Measurements from ENCODE around the gene MYEF2. TPM values are rescaled to one million over a fixed set of nuclear protein-coding genes. Genes with fewer than 3 reads are reported as not detected.

Gene MYEF2
- total RNA-seq, 1 donor from 2014 or later = 23.1 TPM

DNA sequence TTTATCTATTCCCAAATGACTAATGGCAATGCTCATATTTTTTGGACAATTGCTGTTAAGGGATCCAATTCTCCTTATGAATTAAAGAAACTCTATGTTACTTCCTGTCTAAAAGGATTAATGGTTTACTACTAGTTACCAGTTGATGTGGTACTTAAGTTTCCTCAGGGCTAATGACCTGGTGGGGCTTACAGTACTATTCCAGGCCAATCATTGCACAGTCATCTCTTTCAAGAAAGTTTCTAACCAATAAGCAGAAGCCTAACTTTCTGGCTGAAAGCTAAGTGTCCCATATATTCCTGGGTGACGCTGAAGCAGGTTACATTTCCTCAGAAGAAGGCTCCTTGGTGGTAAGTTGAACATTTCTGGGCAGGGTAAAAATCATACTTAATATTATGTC, 27.9 kb upstream of the MYEF2 start, which contains the start of gene SLC12A1:
Gene SLC12A1 (plus strand): TSS at position 322 of the 400 bp plus-strand sequence. CDS start 1,418 bp downstream, outside the sequence.
- no peak for ATAC-seq (ENCODE audit: low read depth)
- no peak within 1 kb of the TSS for H3K4me3 Mint-ChIP-seq
- ChIA-PET CTCF (no interaction called here), POLR2A (no interaction called here)
- no peaks in the 10 kb centered on the region for H3K36me3 Mint-ChIP-seq (ENCODE audit: low read depth)
- peaks cover 17% of the 10 kb centered on the region for H3K27me3 Mint-ChIP-seq
- DNase-seq = no peak
- intact Hi-C loops (cut with micrococcal nuclease) = no loop called here
- no peaks in the 10 kb centered on the region for H3K4me1 Mint-ChIP-seq
- H3K27ac Mint-ChIP-seq = no peak within 1 kb of the TSS
- H3K9me3 Mint-ChIP-seq = no peaks in the 10 kb centered on the region
- TF ChIP-seq, protein P1, sequence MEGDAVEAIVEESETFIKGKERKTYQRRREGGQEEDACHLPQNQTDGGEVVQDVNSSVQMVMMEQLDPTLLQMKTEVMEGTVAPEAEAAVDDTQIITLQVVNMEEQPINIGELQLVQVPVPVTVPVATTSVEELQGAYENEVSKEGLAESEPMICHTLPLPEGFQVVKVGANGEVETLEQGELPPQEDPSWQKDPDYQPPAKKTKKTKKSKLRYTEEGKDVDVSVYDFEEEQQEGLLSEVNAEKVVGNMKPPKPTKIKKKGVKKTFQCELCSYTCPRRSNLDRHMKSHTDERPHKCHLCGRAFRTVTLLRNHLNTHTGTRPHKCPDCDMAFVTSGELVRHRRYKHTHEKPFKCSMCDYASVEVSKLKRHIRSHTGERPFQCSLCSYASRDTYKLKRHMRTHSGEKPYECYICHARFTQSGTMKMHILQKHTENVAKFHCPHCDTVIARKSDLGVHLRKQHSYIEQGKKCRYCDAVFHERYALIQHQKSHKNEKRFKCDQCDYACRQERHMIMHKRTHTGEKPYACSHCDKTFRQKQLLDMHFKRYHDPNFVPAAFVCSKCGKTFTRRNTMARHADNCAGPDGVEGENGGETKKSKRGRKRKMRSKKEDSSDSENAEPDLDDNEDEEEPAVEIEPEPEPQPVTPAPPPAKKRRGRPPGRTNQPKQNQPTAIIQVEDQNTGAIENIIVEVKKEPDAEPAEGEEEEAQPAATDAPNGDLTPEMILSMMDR (IDR thresholded peaks at IDR 0.05) = no peak

DNA sequence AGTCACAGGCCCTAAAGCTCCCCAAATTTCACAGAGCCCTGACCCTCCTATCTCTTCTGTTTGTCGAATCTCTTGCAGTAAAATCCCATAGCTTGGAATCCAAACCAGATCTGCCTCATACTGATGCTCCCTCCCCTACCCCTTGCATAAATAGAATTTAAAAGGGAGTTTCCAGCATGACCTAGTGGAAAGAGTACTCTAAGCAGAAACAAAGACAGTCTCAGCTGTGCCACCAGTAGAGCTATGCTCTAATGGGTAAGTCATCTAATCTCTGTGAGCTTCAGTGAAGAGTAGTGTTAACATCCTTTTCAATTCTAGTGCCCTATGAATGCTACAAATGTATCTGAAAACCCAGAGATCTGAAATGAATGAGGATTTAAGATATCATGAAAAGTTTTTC, 24.0 kb upstream of the MYEF2 start:
- H3K36me3 Mint-ChIP-seq (ENCODE audit: low read depth) = no peaks in the 10 kb centered on the region
- TF ChIP-seq, protein P1 (IDR thresholded peaks at IDR 0.05) = no peak
- H3K9me3 Mint-ChIP-seq = no peaks in the 10 kb centered on the region
- CTCF ChIA-PET = no interaction called here
- H3K27me3 Mint-ChIP-seq = peaks cover 7% of the 10 kb centered on the region
- POLR2A ChIA-PET = no interaction called here
- ATAC-seq (ENCODE audit: low read depth) (no peak), DNase-seq (no peak)
- no peaks in the 10 kb centered on the region for H3K4me1 Mint-ChIP-seq
- H3K4me3 Mint-ChIP-seq = no peak overlapping the region
- intact Hi-C loops (cut with micrococcal nuclease) = no loop called here
- H3K27ac Mint-ChIP-seq = no peak overlapping the region

DNA sequence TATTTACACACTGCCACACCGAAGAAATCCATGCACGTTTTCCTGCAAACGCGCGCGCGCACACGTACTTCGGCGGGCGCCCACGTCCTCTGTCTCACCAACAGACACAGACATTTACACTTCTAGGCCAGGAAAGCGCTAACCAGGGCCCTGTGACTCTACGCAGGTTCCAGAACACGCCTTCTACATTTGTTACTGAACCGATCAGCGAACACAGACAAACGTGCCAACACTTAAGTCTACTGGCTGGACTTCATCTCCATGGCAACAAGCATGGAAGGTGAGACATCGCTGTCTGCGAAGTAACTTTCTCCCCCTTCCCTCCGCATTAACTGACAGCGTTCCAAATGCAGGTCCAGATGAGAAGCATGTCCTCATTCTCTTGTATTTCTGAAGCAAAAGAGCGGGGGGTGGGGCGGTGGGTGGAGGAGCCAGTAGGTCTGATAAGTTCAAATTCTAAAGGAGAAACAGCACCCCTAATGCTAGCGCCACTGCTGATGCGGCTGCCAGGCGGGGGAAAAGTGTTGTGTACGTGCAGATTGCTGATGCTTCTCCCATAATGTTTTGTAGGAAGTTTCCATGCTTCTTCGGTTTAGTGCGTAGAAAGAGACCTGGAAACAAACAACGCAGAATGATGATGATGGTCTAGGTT, 13.6 kb upstream of the MYEF2 start, which contains the start of gene CTXN2:
Gene CTXN2 (plus strand): TSS at position 92 of the 652 bp plus-strand sequence. CDS start 9,636 bp downstream, outside the sequence.
- DNase-seq = no peak
- Mint-ChIP-seq H3K4me3 (no peak within 1 kb of the TSS), H3K27ac (no peak within 1 kb of the TSS), H3K4me1 (peaks cover 3% of the 10 kb centered on the region), H3K9me3 (no peaks in the 10 kb centered on the region), H3K36me3 (ENCODE audit: low read depth) (no peaks in the 10 kb centered on the region), H3K27me3 (peaks cover 22% of the 10 kb centered on the region)
- CTCF ChIA-PET = no interaction called here
- POLR2A ChIA-PET = no interaction called here
- intact Hi-C loops (cut with micrococcal nuclease) = loop anchor here (5.0 to 10.0 kb wide), 2 partner anchors 57 to 141 kb away; partner anchors contain the start of gene DUT
- ATAC-seq (ENCODE audit: low read depth) = no peak
- TF ChIP-seq, protein P1 (IDR thresholded peaks at IDR 0.05) = no peak

DNA sequence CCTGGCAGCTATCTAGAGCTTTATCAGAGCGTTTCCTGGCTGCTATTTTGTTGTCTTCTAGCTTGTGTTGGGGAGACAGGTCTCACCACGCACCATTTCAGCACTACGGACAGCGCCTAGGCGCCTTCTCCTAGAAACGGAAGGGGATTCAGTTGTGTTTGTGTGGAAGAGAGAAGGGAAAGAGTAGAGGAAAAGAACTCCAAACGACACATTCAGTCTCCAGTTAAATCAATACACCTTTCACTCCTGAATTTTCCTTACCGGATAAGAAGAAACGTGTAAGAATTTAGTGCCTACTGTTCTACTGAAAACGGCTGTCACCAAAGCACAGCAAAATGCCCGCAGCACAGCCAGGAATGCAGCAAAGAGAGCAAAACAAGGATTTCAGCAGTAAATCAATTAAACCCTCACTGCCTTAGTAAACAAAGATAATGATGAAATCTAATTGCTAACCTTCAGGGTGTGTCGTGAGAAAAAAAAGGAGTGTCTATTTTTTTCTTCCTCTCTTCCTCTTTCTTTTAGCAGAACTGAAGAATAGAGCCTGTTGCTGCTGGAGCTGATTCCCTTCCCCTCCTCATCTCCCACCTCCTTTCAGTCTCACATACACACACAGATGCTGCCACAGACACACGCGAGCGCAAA, 13.0 kb upstream of the MYEF2 start:
- CTCF ChIA-PET = no interaction called here
- Mint-ChIP-seq H3K27ac (no peak overlapping the region), H3K36me3 (ENCODE audit: low read depth) (no peaks in the 10 kb centered on the region), H3K4me1 (peaks cover 3% of the 10 kb centered on the region), H3K9me3 (no peaks in the 10 kb centered on the region), H3K27me3 (peaks cover 19% of the 10 kb centered on the region), H3K4me3 (no peak overlapping the region)
- intact Hi-C loops (cut with micrococcal nuclease) = loop anchor here (1.0 to 10.0 kb wide), 3 partner anchors 36 to 141 kb away; partner anchors contain the start of gene DUT
- ATAC-seq (ENCODE audit: low read depth) (no peak), DNase-seq (no peak)
- TF ChIP-seq, protein P1 (IDR thresholded peaks at IDR 0.05) = no peak
- POLR2A ChIA-PET = no interaction called here

DNA sequence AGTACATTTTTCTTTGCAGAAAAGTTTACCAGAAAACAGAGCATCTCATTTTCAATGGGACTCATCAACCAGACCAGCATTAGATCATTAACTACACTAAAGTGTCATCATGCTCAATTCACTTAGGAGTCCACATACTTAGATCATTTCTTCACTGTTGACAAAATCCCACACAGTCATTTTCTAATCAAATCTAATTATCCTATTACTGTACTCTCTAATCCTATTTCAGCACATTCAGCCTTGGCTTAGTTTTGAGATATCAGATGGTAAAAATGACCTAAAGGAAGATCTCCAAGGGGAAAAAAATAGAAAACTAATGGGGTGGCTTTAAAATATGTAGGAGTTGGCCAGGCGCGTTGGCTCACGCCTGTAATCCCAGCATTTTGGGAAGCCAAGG, 8.2 kb upstream of the MYEF2 start:
- no peaks in the 10 kb centered on the region for H3K36me3 Mint-ChIP-seq (ENCODE audit: low read depth)
- TF ChIP-seq, protein P1 (IDR thresholded peaks at IDR 0.05) = no peak
- H3K4me1 Mint-ChIP-seq = no peaks in the 10 kb centered on the region
- intact Hi-C loops (cut with micrococcal nuclease) = no loop called here
- H3K9me3 Mint-ChIP-seq = no peaks in the 10 kb centered on the region
- CTCF ChIA-PET = no interaction called here
- H3K4me3 Mint-ChIP-seq = no peak overlapping the region
- ATAC-seq (ENCODE audit: low read depth) (no peak), DNase-seq (no peak)
- POLR2A ChIA-PET = no interaction called here
- H3K27ac Mint-ChIP-seq = no peak overlapping the region
- H3K27me3 Mint-ChIP-seq = peaks cover 25% of the 10 kb centered on the region

All from activated B cell treated with CpG ODN at 0.5 μM for 24 hours (primary cell).